ENCODE data around the gene LDLRAD3.

The LDLRAD3 gene

DNA sequence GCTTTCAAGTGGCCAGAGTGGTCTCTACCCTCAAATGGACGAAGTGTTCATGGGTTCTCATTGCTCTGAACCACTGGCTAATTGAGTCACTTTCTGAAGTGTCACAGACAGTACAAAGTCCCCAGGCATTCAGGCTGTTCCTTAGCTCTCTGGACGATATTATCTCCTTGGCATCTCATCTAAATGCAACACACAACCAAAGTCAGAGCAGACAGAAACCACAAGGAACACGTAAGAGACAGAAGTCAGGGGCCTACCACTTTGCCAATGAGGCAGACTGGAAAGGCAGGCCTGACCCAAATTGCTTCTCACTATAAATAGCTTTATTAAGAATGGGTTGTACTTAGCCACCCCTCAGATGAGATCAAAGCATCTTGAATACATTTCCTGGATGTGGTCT lies 29.0 kb upstream of the LDLRAD3 start:
- WGBS (ENCODE audit: insufficient coverage): 83% methylated on average over 2 of the region's 3 CpGs
- POLR2A ChIA-PET: no interaction called here

DNA sequence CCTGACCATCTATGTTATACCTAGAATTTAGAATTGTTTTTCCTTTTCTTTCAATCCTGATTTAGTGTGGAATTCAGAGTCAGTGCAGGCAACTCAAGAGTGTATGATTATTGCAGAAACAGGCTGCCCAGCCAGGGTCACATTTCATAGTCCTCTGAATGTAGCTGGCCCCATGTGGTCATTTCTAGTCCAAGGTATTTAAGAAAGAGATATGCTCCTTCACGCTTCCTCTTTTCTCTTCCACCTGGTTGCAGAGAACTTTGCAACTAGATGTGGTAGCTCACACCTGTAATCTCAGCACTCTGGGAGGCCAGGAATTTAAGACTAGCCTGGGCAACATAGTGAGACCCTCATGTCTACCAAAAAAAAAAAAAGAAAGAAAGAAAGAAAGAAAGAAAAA lies 27.6 kb upstream of the LDLRAD3 start:
- Histone ChIP-seq H3K27ac (ENCODE audit: insufficient read depth in 1 of 2, low read depth in 1 of 2, low read length in 2 of 2, poor library complexity in 1 of 2, severe bottlenecking in 2 of 2) (no peak overlapping the region), H3K4me3 (ENCODE audit: control insufficient read depth in 1 of 7, extremely low read depth in 1 of 7, insufficient read depth in 4 of 7, low read depth in 2 of 7, low read length in 6 of 7) (no peak overlapping the region), H3K27me3 (replicated peaks in 2 of 5; ENCODE audit: control insufficient read depth in 4 of 5, insufficient read depth in 5 of 5, low read length in 4 of 5) (no peaks in the 10 kb centered on the region), H3K4me1 (ENCODE audit: control extremely low read depth in 1 of 4, control insufficient read depth in 4 of 4, insufficient read depth in 4 of 4, low read length in 3 of 4) (peaks cover 0 to 12% (median 2%) of the 10 kb centered on the region in 4 experiments), H3K9me3 (ENCODE audit: control extremely low read depth in 1 of 5, control insufficient read depth in 4 of 5, insufficient read depth in 2 of 5, low read depth in 1 of 5, low read length in 4 of 5) (no peaks in the 10 kb centered on the region), H3K36me3 (ENCODE audit: control insufficient read depth in 4 of 4, insufficient read depth in 4 of 4, low read length in 3 of 4) (no peaks in the 10 kb centered on the region)
- ChIA-PET POLR2A (interaction anchor here (0.7 kb wide), 1 partner anchor 172 kb away, joined by 3 read pairs; no protein-coding TSS in a partner anchor), CTCF (interaction anchor here (1.6 kb wide), 1 partner anchor 215 kb away, joined by 4 read pairs; no protein-coding TSS in a partner anchor)
- no peak for DNase-seq
- 100% methylated on average over 1 of the region's 1 CpG for WGBS (ENCODE audit: insufficient coverage)

More for the DNA sequence above, 29.0 kb upstream of the LDLRAD3 start:
- CTCF ChIA-PET: no interaction called here
- Histone ChIP-seq H3K4me3 (ENCODE audit: control insufficient read depth in 1 of 7, extremely low read depth in 1 of 7, insufficient read depth in 4 of 7, low read depth in 2 of 7, low read length in 6 of 7) (no peak overlapping the region), H3K36me3 (ENCODE audit: control insufficient read depth in 4 of 4, insufficient read depth in 4 of 4, low read length in 3 of 4) (no peaks in the 10 kb centered on the region), H3K27me3 (replicated peaks in 2 of 5; ENCODE audit: control insufficient read depth in 4 of 5, insufficient read depth in 5 of 5, low read length in 4 of 5) (no peaks in the 10 kb centered on the region), H3K9me3 (ENCODE audit: control extremely low read depth in 1 of 5, control insufficient read depth in 4 of 5, insufficient read depth in 2 of 5, low read depth in 1 of 5, low read length in 4 of 5) (no peaks in the 10 kb centered on the region), H3K27ac (ENCODE audit: insufficient read depth in 1 of 2, low read depth in 1 of 2, low read length in 2 of 2, poor library complexity in 1 of 2, severe bottlenecking in 2 of 2) (no peak overlapping the region), H3K4me1 (ENCODE audit: control extremely low read depth in 1 of 4, control insufficient read depth in 4 of 4, insufficient read depth in 4 of 4, low read length in 3 of 4) (peaks cover 0 to 17% (median 2%) of the 10 kb centered on the region in 4 experiments)
- peak; percentile 4 to 65 (median 29) for DNase-seq

DNA sequence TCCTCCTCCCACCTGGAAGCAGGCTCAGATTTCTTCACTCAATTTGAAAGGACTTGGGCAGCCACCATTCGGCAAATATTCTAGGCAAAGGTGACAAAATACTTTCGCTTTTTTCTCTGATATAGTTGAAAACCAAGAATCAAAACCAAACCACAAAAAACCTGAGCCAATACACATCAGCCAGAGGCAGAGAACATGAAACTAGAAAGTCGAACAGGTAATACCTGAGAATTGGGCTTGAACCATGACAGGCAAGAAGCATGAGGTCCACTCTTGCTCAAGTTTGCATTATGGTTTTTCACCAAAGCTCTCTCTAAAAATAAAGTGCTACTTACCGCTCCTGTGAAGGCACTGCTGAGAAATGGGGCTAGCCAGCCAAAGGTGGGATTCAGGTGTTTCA lies 26.2 kb upstream of the LDLRAD3 start:
- DNase-seq: no peak
- POLR2A ChIA-PET: no interaction called here
- H3K27me3 ChIP-seq (replicated peaks in 2 of 5; ENCODE audit: control insufficient read depth in 4 of 5, insufficient read depth in 5 of 5, low read length in 4 of 5): no peaks in the 10 kb centered on the region
- CTCF ChIA-PET: interaction anchor here (0.9 to 1.6 kb wide), 2 partner anchors 125 to 214 kb away, joined by 3 to 4 read pairs; no protein-coding TSS in a partner anchor
- WGBS (ENCODE audit: insufficient coverage): 97% methylated on average over 4 of the region's 4 CpGs
- H3K9me3 ChIP-seq (ENCODE audit: control extremely low read depth in 1 of 5, control insufficient read depth in 4 of 5, insufficient read depth in 2 of 5, low read depth in 1 of 5, low read length in 4 of 5): no peaks in the 10 kb centered on the region
- H3K36me3 ChIP-seq (ENCODE audit: control insufficient read depth in 4 of 4, insufficient read depth in 4 of 4, low read length in 3 of 4): no peaks in the 10 kb centered on the region
- H3K4me3 ChIP-seq (ENCODE audit: control insufficient read depth in 1 of 7, extremely low read depth in 1 of 7, insufficient read depth in 4 of 7, low read depth in 2 of 7, low read length in 6 of 7): no peak overlapping the region
- H3K4me1 ChIP-seq (ENCODE audit: control extremely low read depth in 1 of 4, control insufficient read depth in 4 of 4, insufficient read depth in 4 of 4, low read length in 3 of 4): peaks cover 0 to 7% (median 1%) of the 10 kb centered on the region in 4 experiments
- no peak overlapping the region for H3K27ac ChIP-seq (ENCODE audit: insufficient read depth in 1 of 2, low read depth in 1 of 2, low read length in 2 of 2, poor library complexity in 1 of 2, severe bottlenecking in 2 of 2)

DNA sequence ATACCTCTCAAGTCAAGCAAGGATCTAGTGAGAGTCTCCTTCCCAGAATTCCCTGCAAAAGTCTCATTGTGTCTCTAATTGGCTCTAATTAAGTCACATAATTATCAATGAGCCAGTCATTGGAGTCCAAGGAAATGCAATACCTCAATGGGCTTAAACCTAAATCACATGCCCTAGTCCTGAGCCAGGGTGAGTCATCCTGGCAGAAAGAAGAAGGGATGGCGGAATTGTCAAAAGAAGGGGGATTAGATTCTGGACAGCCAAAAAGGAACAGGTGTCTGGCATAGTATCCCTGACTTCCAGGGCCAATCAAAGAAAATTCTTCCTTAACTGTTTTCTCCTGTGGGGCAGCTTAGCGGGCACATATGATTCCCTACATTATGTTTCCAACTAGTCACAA lies 25.1 kb upstream of the LDLRAD3 start:
- Histone ChIP-seq H3K9me3 (ENCODE audit: control extremely low read depth in 1 of 5, control insufficient read depth in 4 of 5, insufficient read depth in 2 of 5, low read depth in 1 of 5, low read length in 4 of 5) (no peaks in the 10 kb centered on the region), H3K4me1 (ENCODE audit: control extremely low read depth in 1 of 4, control insufficient read depth in 4 of 4, insufficient read depth in 4 of 4, low read length in 3 of 4) (peaks cover 0 to 10% (median 1%) of the 10 kb centered on the region in 4 experiments), H3K27me3 (replicated peaks in 2 of 5; ENCODE audit: control insufficient read depth in 4 of 5, insufficient read depth in 5 of 5, low read length in 4 of 5) (no peaks in the 10 kb centered on the region), H3K4me3 (ENCODE audit: control insufficient read depth in 1 of 7, extremely low read depth in 1 of 7, insufficient read depth in 4 of 7, low read depth in 2 of 7, low read length in 6 of 7) (no peak overlapping the region), H3K27ac (ENCODE audit: insufficient read depth in 1 of 2, low read depth in 1 of 2, low read length in 2 of 2, poor library complexity in 1 of 2, severe bottlenecking in 2 of 2) (no peak overlapping the region), H3K36me3 (ENCODE audit: control insufficient read depth in 4 of 4, insufficient read depth in 4 of 4, low read length in 3 of 4) (no peaks in the 10 kb centered on the region)
- ChIA-PET CTCF (interaction anchor here (0.9 kb wide), 1 partner anchor 124 kb away, joined by 3 read pairs; no protein-coding TSS in a partner anchor), POLR2A (no interaction called here)
- WGBS (ENCODE audit: insufficient coverage): 86% methylated on average over 1 of the region's 2 CpGs
- DNase-seq: no peak

DNA sequence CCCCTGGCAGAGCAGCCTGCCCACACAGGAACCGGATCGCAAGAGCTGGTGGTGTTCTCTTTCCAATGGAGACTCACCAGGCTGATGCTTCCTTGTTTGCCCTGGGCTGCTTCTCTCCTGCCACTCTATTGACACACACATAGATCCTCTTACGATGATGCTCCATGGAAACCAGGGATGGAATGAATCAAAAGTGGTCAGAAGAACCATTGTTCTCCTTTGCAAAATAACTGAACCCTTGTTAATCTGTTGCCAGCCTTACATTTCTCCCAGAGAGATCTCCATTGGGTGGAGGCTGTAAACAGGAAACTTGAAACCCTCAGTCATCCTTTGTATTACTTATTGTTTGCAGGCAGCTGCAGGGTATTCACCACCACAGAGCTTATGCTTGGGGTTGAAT lies 24.6 kb upstream of the LDLRAD3 start:
- ChIA-PET POLR2A (no interaction called here), CTCF (no interaction called here)
- 60% methylated on average over 3 of the region's 3 CpGs for WGBS (ENCODE audit: insufficient coverage)
- Histone ChIP-seq H3K27ac (ENCODE audit: insufficient read depth in 1 of 2, low read depth in 1 of 2, low read length in 2 of 2, poor library complexity in 1 of 2, severe bottlenecking in 2 of 2) (no peak overlapping the region), H3K9me3 (ENCODE audit: control extremely low read depth in 1 of 5, control insufficient read depth in 4 of 5, insufficient read depth in 2 of 5, low read depth in 1 of 5, low read length in 4 of 5) (no peaks in the 10 kb centered on the region), H3K27me3 (replicated peaks in 2 of 5; ENCODE audit: control insufficient read depth in 4 of 5, insufficient read depth in 5 of 5, low read length in 4 of 5) (no peaks in the 10 kb centered on the region), H3K4me1 (ENCODE audit: control extremely low read depth in 1 of 4, control insufficient read depth in 4 of 4, insufficient read depth in 4 of 4, low read length in 3 of 4) (peaks cover 0 to 12% (median 1%) of the 10 kb centered on the region in 4 experiments), H3K4me3 (ENCODE audit: control insufficient read depth in 1 of 7, extremely low read depth in 1 of 7, insufficient read depth in 4 of 7, low read depth in 2 of 7, low read length in 6 of 7) (no peak overlapping the region), H3K36me3 (ENCODE audit: control insufficient read depth in 4 of 4, insufficient read depth in 4 of 4, low read length in 3 of 4) (no peaks in the 10 kb centered on the region)
- peak in 1 of 3 donors; percentile 14 for DNase-seq

DNA sequence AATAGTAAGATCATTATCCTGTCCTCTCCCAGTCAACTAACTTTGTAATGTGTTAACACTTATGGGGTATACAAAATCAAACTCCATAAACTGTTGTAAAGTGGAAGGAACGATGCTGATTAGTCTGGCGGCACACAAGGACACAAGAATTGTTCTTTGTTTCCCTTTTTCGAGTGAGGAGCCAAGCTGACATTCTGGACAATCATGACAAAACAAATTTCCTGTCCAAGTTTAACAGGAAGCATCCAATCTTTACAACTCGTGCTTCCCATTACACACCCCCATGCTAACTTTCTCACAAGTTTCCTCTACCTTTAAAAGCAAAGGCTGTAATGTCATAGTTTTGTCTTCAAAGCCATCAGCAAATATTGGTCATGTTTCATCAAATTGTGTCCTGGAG lies 20.4 kb upstream of the LDLRAD3 start:
- ChIA-PET POLR2A (no interaction called here), CTCF (no interaction called here)
- 38% methylated on average over 4 of the region's 4 CpGs for WGBS (ENCODE audit: insufficient coverage)
- no peak for DNase-seq
- H3K27ac ChIP-seq (ENCODE audit: insufficient read depth in 1 of 2, low read depth in 1 of 2, low read length in 2 of 2, poor library complexity in 1 of 2, severe bottlenecking in 2 of 2): no peak overlapping the region
- no peaks in the 10 kb centered on the region for H3K27me3 ChIP-seq (replicated peaks in 2 of 5; ENCODE audit: control insufficient read depth in 4 of 5, insufficient read depth in 5 of 5, low read length in 4 of 5)
- H3K4me1 ChIP-seq (ENCODE audit: control extremely low read depth in 1 of 4, control insufficient read depth in 4 of 4, insufficient read depth in 4 of 4, low read length in 3 of 4): peaks cover 0 to 24% (median 5%) of the 10 kb centered on the region in 4 experiments
- H3K36me3 ChIP-seq (ENCODE audit: control insufficient read depth in 4 of 4, insufficient read depth in 4 of 4, low read length in 3 of 4): no peaks in the 10 kb centered on the region
- H3K9me3 ChIP-seq (ENCODE audit: control extremely low read depth in 1 of 5, control insufficient read depth in 4 of 5, insufficient read depth in 2 of 5, low read depth in 1 of 5, low read length in 4 of 5): no peaks in the 10 kb centered on the region
- H3K4me3 ChIP-seq (ENCODE audit: control insufficient read depth in 1 of 7, extremely low read depth in 1 of 7, insufficient read depth in 4 of 7, low read depth in 2 of 7, low read length in 6 of 7): no peak overlapping the region

DNA sequence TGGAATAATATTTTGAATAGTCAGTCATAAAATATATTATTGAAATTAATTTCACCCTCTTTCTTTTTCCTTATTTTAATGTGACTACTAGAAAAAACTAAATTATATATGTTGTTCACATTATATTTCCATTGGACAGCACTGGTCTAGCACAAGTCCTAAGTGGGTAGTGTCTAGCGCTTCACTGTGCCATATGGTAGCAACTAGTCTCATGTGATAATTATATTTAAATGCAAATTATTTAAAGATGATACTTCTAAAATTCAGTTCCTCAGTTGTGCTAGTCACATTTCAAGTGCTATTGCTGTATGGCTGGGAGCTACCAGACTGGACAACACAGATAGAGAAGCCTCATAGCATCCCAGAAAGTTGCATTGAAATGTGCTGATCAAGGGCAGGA lies 19.1 kb upstream of the LDLRAD3 start:
- POLR2A ChIA-PET: no interaction called here
- H3K36me3 ChIP-seq (ENCODE audit: control insufficient read depth in 4 of 4, insufficient read depth in 4 of 4, low read length in 3 of 4): no peaks in the 10 kb centered on the region
- H3K9me3 ChIP-seq (ENCODE audit: control extremely low read depth in 1 of 5, control insufficient read depth in 4 of 5, insufficient read depth in 2 of 5, low read depth in 1 of 5, low read length in 4 of 5): no peaks in the 10 kb centered on the region
- WGBS (ENCODE audit: insufficient coverage): no CpG with 5 or more reads among the region's 1 CpG
- peaks cover 0 to 18% (median 4%) of the 10 kb centered on the region in 4 experiments for H3K4me1 ChIP-seq (ENCODE audit: control extremely low read depth in 1 of 4, control insufficient read depth in 4 of 4, insufficient read depth in 4 of 4, low read length in 3 of 4)
- no peak overlapping the region for H3K4me3 ChIP-seq (ENCODE audit: control insufficient read depth in 1 of 7, extremely low read depth in 1 of 7, insufficient read depth in 4 of 7, low read depth in 2 of 7, low read length in 6 of 7)
- H3K27me3 ChIP-seq (replicated peaks in 2 of 5; ENCODE audit: control insufficient read depth in 4 of 5, insufficient read depth in 5 of 5, low read length in 4 of 5): no peaks in the 10 kb centered on the region
- H3K27ac ChIP-seq (ENCODE audit: insufficient read depth in 1 of 2, low read depth in 1 of 2, low read length in 2 of 2, poor library complexity in 1 of 2, severe bottlenecking in 2 of 2): no peak overlapping the region
- CTCF ChIA-PET: interaction anchor here (0.8 kb wide), 1 partner anchor 13 kb away, joined by 3 read pairs; no protein-coding TSS in a partner anchor
- DNase-seq: no peak

Measured in common myeloid progenitor, CD34-positive (primary cell).